Dendritic cell treated with granulocyte-macrophage colony-stimulating factor and Interleukin-4, amounts not matched to agents 40 ng/mL and 50 ng/mL, for 4 days (primary cell): Measurements from ENCODE around the gene STAT2.
"Not testable (repeated sequence)": the region's sequence is repeated elsewhere in the genome, so short reads cannot be mapped to it uniquely, and the experiment has no call there.

ENCODE experiments used
- H3K27ac Mint-ChIP-seq: one replicate; pipeline ENCODE4 v1.8.0; 2022; ENCODE audit warnings: mild to moderate bottlenecking, mixed read lengths
- H3K27me3 Mint-ChIP-seq: one replicate; pipeline ENCODE4 v1.8.0; 2022; ENCODE audit warnings: mild to moderate bottlenecking, mixed read lengths
- H3K36me3 Mint-ChIP-seq: one replicate; pipeline ENCODE4 v1.8.0; 2022; ENCODE audit warnings: low read depth, mixed read lengths
- H3K4me1 Mint-ChIP-seq: one replicate; pipeline ENCODE4 v1.8.0; 2022; ENCODE audit warnings: low read depth, mixed read lengths
- H3K4me3 Mint-ChIP-seq: one replicate; pipeline ENCODE4 v1.8.0; 2022; ENCODE audit warnings: mild to moderate bottlenecking, moderate library complexity, mixed read lengths
- H3K9me3 Mint-ChIP-seq: one replicate; pipeline ENCODE4 v1.8.0; 2022; ENCODE audit warnings: mixed read lengths
- intact Hi-C: fragments of 100-400 bp; cut with micrococcal nuclease; formaldehyde crosslinking; loops from one replicate; pipeline ENCODE4 v1.15.0; 2022

STAT2 gene

GRCh38 chr12:56377310-56377988 is 17.5 kb upstream of the STAT2 start:
- intact Hi-C loops: no loop called here
- Mint-ChIP-seq H3K36me3 (peaks cover 6% of the 10 kb centered on the region), H3K4me1 (peaks cover 33% of the 10 kb centered on the region), H3K27me3 (no peaks in the 10 kb centered on the region), H3K27ac (peak overlapping the region; percentile 74), H3K9me3 (peaks cover 10% of the 10 kb centered on the region), H3K4me3 (no peak overlapping the region)

- Mint-ChIP-seq H3K4me1 (peaks cover 33% of the 10 kb centered on the region), H3K9me3 (peaks cover 10% of the 10 kb centered on the region), H3K27ac (peak overlapping the region; percentile 74), H3K36me3 (peaks cover 6% of the 10 kb centered on the region), H3K4me3 (no peak overlapping the region), H3K27me3 (no peaks in the 10 kb centered on the region)
- intact Hi-C loops: no loop called here
These were observed 15.9 kb upstream of the STAT2 start for GRCh38 chr12:56375598-56376434.

GRCh38 chr12:56374726-56375597 is 15.1 kb upstream of the STAT2 start:
- H3K9me3 Mint-ChIP-seq: peaks cover 10% of the 10 kb centered on the region
- peak overlapping the region; percentile 74 for H3K27ac Mint-ChIP-seq
- peaks cover 33% of the 10 kb centered on the region for H3K4me1 Mint-ChIP-seq
- intact Hi-C loops: no loop called here
- no peak overlapping the region for H3K4me3 Mint-ChIP-seq
- peaks cover 6% of the 10 kb centered on the region for H3K36me3 Mint-ChIP-seq
- H3K27me3 Mint-ChIP-seq: no peaks in the 10 kb centered on the region

- no peak overlapping the region for H3K4me3 Mint-ChIP-seq
These were observed 13.6 kb upstream of the STAT2 start for GRCh38 chr12:56373515-56373914.

GRCh38 chr12:56366948-56367347 is 7.0 kb upstream of the STAT2 start:
- no peak overlapping the region for H3K4me3 Mint-ChIP-seq
- H3K9me3 Mint-ChIP-seq: no peaks in the 10 kb centered on the region
- H3K4me1 Mint-ChIP-seq: no peaks in the 10 kb centered on the region
- no peaks in the 10 kb centered on the region for H3K27me3 Mint-ChIP-seq
- H3K36me3 Mint-ChIP-seq: no peaks in the 10 kb centered on the region
- no peak overlapping the region for H3K27ac Mint-ChIP-seq
- intact Hi-C loops: no loop called here

More at GRCh38 chr12:56373515-56373914, 13.6 kb upstream of the STAT2 start:
- intact Hi-C loops: no loop called here
- peaks cover 33% of the 10 kb centered on the region for H3K4me1 Mint-ChIP-seq
- H3K27ac Mint-ChIP-seq: no peak overlapping the region
- H3K27me3 Mint-ChIP-seq: no peaks in the 10 kb centered on the region
- peaks cover 10% of the 10 kb centered on the region for H3K9me3 Mint-ChIP-seq
- peaks cover 6% of the 10 kb centered on the region for H3K36me3 Mint-ChIP-seq

- Mint-ChIP-seq H3K9me3 (no peaks in the 10 kb centered on the region), H3K4me3 (no peak within 1 kb of the TSS), H3K4me1 (peaks cover 10% of the 10 kb centered on the region), H3K27ac (no peak within 1 kb of the TSS), H3K27me3 (no peaks in the 10 kb centered on the region), H3K36me3 (peaks cover 10% of the 10 kb centered on the region)
- intact Hi-C loops: loop anchor here (5.0 kb wide), 1 partner anchor 85 kb away; the partner anchor contains the start of gene TIMELESS
These were observed 2.5 kb upstream of the STAT2 start, which contains the start of gene APOF for GRCh38 chr12:56362130-56363059. TSS of gene APOF (minus strand) at chr12:56362857. CDS start at chr12:56362745, 112 bp downstream.

GRCh38 chr12:56361487-56362129 is 1.7 kb upstream of the STAT2 start:
- Mint-ChIP-seq H3K4me3 (no peak overlapping the region), H3K27me3 (no peaks in the 10 kb centered on the region), H3K9me3 (no peaks in the 10 kb centered on the region), H3K27ac (peak overlapping the region; percentile 91), H3K36me3 (peaks cover 17% of the 10 kb centered on the region), H3K4me1 (peaks cover 10% of the 10 kb centered on the region)
- intact Hi-C loops: loop anchor here (5.0 kb wide), 1 partner anchor 86 kb away; the partner anchor contains the start of gene TIMELESS

- H3K27ac Mint-ChIP-seq: peak overlapping the region; percentile 91
- H3K4me3 Mint-ChIP-seq: peak overlapping the region; percentile 86
- no peaks in the 10 kb centered on the region for H3K9me3 Mint-ChIP-seq
- H3K27me3 Mint-ChIP-seq: no peaks in the 10 kb centered on the region
- H3K36me3 Mint-ChIP-seq: peaks cover 43% of the 10 kb centered on the region
- H3K4me1 Mint-ChIP-seq: peaks cover 15% of the 10 kb centered on the region
- intact Hi-C loops: no loop called here
These were observed 923 bp downstream of the STAT2 start for GRCh38 chr12:56358836-56359532.

GRCh38 chr12:56351325-56351724 is 8.6 kb downstream of the STAT2 start:
- no peak overlapping the region for H3K4me3 Mint-ChIP-seq
- peaks cover 97% of the 10 kb centered on the region for H3K36me3 Mint-ChIP-seq
- no peak overlapping the region for H3K27ac Mint-ChIP-seq
- peaks cover 5% of the 10 kb centered on the region for H3K4me1 Mint-ChIP-seq
- no peaks in the 10 kb centered on the region for H3K27me3 Mint-ChIP-seq
- intact Hi-C loops: no loop called here
- H3K9me3 Mint-ChIP-seq: no peaks in the 10 kb centered on the region

- Mint-ChIP-seq H3K4me1 (peaks cover under 1% of the 10 kb centered on the region), H3K9me3 (no peaks in the 10 kb centered on the region), H3K27ac (no peak overlapping the region), H3K36me3 (peaks cover 97% of the 10 kb centered on the region), H3K4me3 (no peak overlapping the region), H3K27me3 (no peaks in the 10 kb centered on the region)
- intact Hi-C loops: no loop called here
These were observed 9.2 kb downstream of the STAT2 start for GRCh38 chr12:56350662-56351061.

GRCh38 chr12:56348776-56349175 is 11.1 kb downstream of the STAT2 start:
- no peak overlapping the region for H3K4me3 Mint-ChIP-seq
- no peaks in the 10 kb centered on the region for H3K4me1 Mint-ChIP-seq
- H3K9me3 Mint-ChIP-seq: no peaks in the 10 kb centered on the region
- peaks cover 97% of the 10 kb centered on the region for H3K36me3 Mint-ChIP-seq
- intact Hi-C loops: no loop called here
- no peak overlapping the region for H3K27ac Mint-ChIP-seq
- no peaks in the 10 kb centered on the region for H3K27me3 Mint-ChIP-seq

GRCh38 chr12:56347255-56347654 is 12.7 kb downstream of the STAT2 start:
- H3K27ac Mint-ChIP-seq, intact Hi-C loops, H3K27me3 Mint-ChIP-seq, H3K4me1 Mint-ChIP-seq, H3K4me3 Mint-ChIP-seq, H3K9me3 Mint-ChIP-seq: not testable (repeated sequence)
- H3K36me3 Mint-ChIP-seq: peaks cover 97% of the 10 kb centered on the region
